IPS-18c (cell line): ENCODE data around the gene KCNJ9.

Experiments used
- H3K4me3 ChIP-seq: 2 replicates; pipeline ENCODE4 v1.7.0; 2013; ENCODE audit warnings: low read depth, mild to moderate bottlenecking, low read length, moderate library complexity; ENCODE audit not compliant: insufficient read depth
- H3K9me3 ChIP-seq: one replicate; pipeline ENCODE4 v1.6.1; 2013; ENCODE audit warnings: mild to moderate bottlenecking, low read length, moderate library complexity; ENCODE audit not compliant: control insufficient read depth, insufficient read depth

The KCNJ9 gene

DNA sequence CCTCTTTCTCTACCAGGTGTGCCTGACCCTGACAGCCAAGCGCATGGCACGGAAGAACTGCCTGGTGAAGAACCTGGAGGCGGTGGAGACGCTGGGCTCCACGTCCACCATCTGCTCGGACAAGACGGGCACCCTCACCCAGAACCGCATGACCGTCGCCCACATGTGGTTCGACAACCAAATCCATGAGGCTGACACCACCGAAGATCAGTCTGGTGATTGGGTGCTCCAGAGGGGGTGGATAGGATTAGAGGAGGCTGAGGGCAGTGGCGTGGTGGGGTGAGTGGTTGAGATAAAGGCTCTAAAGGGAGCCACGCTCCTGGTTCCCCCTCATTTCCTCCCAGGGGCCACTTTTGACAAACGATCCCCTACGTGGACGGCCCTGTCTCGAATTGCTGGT is 47.3 kb downstream of the KCNJ9 start:
- Histone ChIP-seq H3K9me3 (no peaks in the 10 kb centered on the region), H3K4me3 (no peak overlapping the region)

GRCh38 chr1:160129046-160129445 is 47.7 kb downstream of the KCNJ9 start:
- Histone ChIP-seq H3K9me3 (no peaks in the 10 kb centered on the region), H3K4me3 (no peak overlapping the region)

- Histone ChIP-seq H3K4me3 (no peak overlapping the region), H3K9me3 (no peaks in the 10 kb centered on the region)
Measured at GRCh38 chr1:160129558-160129957, 48.2 kb downstream of the KCNJ9 start.

DNA sequence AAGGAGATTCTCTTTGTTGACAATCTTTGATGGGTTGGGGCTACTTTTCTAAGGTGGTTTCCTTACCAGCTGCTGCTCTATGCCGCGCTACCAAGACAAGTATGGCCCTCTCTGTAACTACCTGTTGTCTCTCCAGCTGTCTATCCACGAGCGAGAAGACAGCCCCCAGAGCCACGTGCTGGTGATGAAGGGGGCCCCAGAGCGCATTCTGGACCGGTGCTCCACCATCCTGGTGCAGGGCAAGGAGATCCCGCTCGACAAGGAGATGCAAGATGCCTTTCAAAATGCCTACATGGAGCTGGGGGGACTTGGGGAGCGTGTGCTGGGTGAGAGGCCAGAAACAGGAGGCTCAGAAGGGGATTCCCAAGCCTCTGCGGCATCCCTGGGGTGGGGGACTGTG is 48.6 kb downstream of the KCNJ9 start:
- H3K4me3 ChIP-seq = no peak overlapping the region
- no peaks in the 10 kb centered on the region for H3K9me3 ChIP-seq

GRCh38 chr1:160130486-160130885 is 49.1 kb downstream of the KCNJ9 start:
- no peak overlapping the region for H3K4me3 ChIP-seq
- no peaks in the 10 kb centered on the region for H3K9me3 ChIP-seq

GRCh38 chr1:160130939-160131338 is 49.6 kb downstream of the KCNJ9 start:
- H3K9me3 ChIP-seq = no peaks in the 10 kb centered on the region
- no peak overlapping the region for H3K4me3 ChIP-seq

- no peaks in the 10 kb centered on the region for H3K9me3 ChIP-seq
- H3K4me3 ChIP-seq = no peak overlapping the region
Measured at GRCh38 chr1:160131803-160132565, 50.6 kb downstream of the KCNJ9 start.

DNA sequence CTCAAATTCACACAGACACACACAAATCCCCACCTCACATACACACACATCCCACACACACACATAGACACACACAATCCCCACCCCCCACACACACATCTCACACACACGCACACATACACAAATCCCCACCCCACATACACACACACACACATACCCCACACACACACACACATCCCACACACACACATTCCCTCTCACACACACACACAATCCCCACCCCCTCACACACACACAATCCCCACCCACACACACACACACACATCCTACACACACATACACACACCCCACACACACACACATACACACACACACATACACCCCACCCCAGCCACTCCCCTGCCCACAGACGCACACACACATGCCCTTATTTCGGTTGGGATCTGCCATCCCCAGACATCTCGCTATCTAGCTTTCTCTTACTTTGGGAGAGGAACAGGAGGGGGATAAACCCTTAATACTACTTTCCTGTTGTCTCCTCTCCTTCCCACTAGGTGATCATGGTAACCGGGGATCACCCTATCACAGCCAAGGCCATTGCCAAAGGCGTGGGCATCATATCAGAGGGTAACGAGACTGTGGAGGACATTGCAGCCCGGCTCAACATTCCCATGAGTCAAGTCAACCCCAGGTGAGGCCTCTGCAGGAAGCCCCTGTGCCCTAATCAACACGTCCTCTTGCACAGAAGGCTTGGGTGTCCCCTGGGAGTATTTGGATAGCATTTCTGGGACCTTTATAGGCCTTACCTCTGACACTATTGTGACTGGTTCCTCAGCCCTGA is 52.8 kb downstream of the KCNJ9 start:
- no peaks in the 10 kb centered on the region for H3K9me3 ChIP-seq

DNA sequence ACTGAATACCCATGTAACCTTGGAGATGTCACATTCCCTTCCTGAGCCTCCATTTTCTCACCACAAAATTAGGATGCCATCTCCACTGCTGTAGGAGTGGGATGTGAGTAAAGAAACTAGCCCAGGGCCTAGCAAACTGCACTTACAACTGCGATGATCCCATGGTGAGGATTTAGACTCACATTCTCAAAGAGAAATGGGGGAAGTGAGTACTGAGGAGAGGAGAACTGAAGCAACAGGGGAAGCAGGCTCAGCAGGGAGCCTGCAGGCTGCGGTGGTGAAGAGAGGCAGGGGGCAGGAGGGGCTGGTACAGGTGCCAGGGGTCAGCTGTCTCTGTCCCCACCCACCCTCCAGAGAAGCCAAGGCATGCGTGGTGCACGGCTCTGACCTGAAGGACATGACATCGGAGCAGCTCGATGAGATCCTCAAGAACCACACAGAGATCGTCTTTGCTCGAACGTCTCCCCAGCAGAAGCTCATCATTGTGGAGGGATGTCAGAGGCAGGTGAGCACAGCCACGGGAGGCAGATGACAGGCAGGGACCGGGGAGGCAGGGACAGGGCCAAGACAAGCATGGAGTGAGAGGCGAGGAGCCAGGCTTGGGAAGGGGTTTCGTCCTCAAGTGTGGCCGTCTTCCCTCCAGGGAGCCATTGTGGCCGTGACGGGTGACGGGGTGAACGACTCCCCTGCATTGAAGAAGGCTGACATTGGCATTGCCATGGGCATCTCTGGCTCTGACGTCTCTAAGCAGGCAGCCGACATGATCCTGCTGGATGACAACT is 53.6 kb downstream of the KCNJ9 start:
- no peaks in the 10 kb centered on the region for H3K9me3 ChIP-seq
- H3K4me3 ChIP-seq = no peak overlapping the region

More for the DNA sequence above, 52.8 kb downstream of the KCNJ9 start:
- no peak overlapping the region for H3K4me3 ChIP-seq

GRCh38 chr1:160136121-160136925 is 55.0 kb downstream of the KCNJ9 start:
- Histone ChIP-seq H3K4me3 (no peak overlapping the region), H3K9me3 (no peaks in the 10 kb centered on the region)

GRCh38 chr1:160136926-160137200 is 55.5 kb downstream of the KCNJ9 start:
- no peaks in the 10 kb centered on the region for H3K9me3 ChIP-seq
- H3K4me3 ChIP-seq = no peak overlapping the region

- H3K4me3 ChIP-seq = no peak overlapping the region
Measured at GRCh38 chr1:160137216-160137862, 56.0 kb downstream of the KCNJ9 start.

DNA sequence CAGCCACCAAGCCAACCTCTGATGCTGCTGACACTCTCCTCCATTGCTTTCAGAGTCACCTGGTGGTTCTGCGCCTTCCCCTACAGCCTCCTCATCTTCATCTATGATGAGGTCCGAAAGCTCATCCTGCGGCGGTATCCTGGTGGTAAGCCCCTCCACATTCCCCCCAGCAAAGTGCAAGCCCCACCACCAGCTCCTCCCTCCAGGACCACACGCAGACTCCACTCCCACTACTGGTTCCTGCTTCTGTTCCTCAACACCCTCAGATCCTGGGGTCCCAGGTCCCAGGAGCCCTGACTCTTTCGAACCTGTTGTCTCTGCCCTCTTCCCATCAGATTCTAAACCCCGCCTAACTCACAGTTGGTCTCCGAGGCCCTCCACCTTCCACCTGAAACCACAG is 58.5 kb downstream of the KCNJ9 start:
- H3K9me3 ChIP-seq = peaks cover 5% of the 10 kb centered on the region
- H3K4me3 ChIP-seq = no peak overlapping the region

More at GRCh38 chr1:160137216-160137862, 56.0 kb downstream of the KCNJ9 start:
- peaks cover 3% of the 10 kb centered on the region for H3K9me3 ChIP-seq
